SK-N-MC (cell line): ENCODE results near the gene CDO1.

ENCODE experiments used
- EZH2 ChIP-seq: fragments of 200-600 bp; sonication (generic); IDR thresholded peaks from one replicate; pipeline ENCODE4 v1.6.1; 2017; ENCODE audit warnings: antibody characterized with exemption
- FOXP2 ChIP-seq: optimal IDR thresholded peaks from 2 replicates; pipeline ENCODE3; 2011; ENCODE audit warnings: mild to moderate bottlenecking, moderate library complexity; ENCODE audit not compliant: insufficient read depth; ENCODE audit errors: extremely low read length, control extremely low read depth
- POLR2AphosphoS5 ChIP-seq: IDR thresholded peaks from 2 replicates; pipeline ENCODE4 v1.6.1; 2012; ENCODE audit warnings: mild to moderate bottlenecking, low read depth, low read length, borderline replicate concordance

DNA sequence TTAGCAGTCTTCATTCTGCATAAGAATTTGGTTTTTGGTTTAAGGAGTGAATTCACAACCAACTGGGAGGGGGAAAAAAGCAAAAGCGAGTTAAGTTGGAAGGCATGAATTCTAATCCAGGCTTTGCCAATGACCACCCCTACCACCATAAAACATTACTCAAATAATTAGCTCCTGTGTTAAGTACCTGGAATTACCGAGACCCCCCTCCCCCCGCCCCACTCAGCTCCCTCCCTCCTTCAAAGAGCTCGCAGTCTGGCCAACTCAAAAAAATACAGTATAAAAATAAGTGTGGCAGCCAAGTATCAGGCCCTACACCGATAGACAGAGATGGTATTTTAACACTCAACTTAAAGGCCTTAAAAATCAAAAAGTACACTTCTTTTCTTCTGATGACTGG, 24.4 kb upstream of the CDO1 start:
- TF ChIP-seq EZH2 (no peak), POLR2AphosphoS5 (no peak), FOXP2 (no peak)
